Measurements from ENCODE around the gene BHMT2.

DNA sequence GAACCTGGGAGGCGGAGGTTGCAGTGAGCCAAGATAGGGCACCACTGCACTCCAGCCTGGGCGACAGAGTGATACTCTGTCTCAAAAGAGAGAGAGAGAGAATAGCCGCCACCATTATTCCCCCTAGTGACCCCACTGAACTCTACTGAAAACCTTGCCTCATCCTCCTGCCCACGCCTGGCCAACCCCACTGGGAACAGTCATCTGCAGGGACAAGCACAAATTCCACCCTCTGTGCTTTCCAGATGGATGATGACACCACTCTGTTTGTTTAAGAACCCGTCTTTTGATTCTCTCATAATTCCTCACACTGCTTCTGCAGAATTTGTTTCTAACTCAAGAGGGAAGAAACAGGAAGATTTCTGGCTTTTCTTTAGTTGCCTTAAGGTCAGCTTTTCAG is 12.2 kb downstream of the BHMT2 start:
- no peak for TF ChIP-seq POLR2A (IDR thresholded peaks at IDR 0.05)
- TF ChIP-seq, protein P1, sequence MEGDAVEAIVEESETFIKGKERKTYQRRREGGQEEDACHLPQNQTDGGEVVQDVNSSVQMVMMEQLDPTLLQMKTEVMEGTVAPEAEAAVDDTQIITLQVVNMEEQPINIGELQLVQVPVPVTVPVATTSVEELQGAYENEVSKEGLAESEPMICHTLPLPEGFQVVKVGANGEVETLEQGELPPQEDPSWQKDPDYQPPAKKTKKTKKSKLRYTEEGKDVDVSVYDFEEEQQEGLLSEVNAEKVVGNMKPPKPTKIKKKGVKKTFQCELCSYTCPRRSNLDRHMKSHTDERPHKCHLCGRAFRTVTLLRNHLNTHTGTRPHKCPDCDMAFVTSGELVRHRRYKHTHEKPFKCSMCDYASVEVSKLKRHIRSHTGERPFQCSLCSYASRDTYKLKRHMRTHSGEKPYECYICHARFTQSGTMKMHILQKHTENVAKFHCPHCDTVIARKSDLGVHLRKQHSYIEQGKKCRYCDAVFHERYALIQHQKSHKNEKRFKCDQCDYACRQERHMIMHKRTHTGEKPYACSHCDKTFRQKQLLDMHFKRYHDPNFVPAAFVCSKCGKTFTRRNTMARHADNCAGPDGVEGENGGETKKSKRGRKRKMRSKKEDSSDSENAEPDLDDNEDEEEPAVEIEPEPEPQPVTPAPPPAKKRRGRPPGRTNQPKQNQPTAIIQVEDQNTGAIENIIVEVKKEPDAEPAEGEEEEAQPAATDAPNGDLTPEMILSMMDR (IDR thresholded peaks at IDR 0.05), result no peak

Measured in Peyer's patch (tissue), 4 donors.